HG02852 (cell line): Measurements from ENCODE around the gene SF3A1.
"Not testable (repeated sequence)": the region's sequence is repeated elsewhere in the genome, so short reads cannot be mapped to it uniquely, and the experiment has no call there.

Source experiments
- ATAC-seq: cut with Tn5 transposase; IDR thresholded peaks from one replicate; pipeline ENCODE4 v1.9.1; 2021; ENCODE audit warnings: mild to moderate bottlenecking, moderate library complexity; ENCODE audit not compliant: unreplicated experiment

Gene SF3A1

GRCh38 chr22:30354644-30355043, 2.0 kb downstream of the SF3A1 start:
- ATAC-seq = no peak

- ATAC-seq = no peak
Observed at GRCh38 chr22:30351226-30351625, 5.5 kb downstream of the SF3A1 start.

GRCh38 chr22:30348809-30349208, 7.9 kb downstream of the SF3A1 start:
- ATAC-seq = no peak

GRCh38 chr22:30348404-30348803, 8.3 kb downstream of the SF3A1 start:
- ATAC-seq = no peak

GRCh38 chr22:30347255-30347892, 9.3 kb downstream of the SF3A1 start:
- ATAC-seq = no peak

- no peak for ATAC-seq
Observed at GRCh38 chr22:30344447-30345200, 12.1 kb downstream of the SF3A1 start.

GRCh38 chr22:30340911-30341685, 15.6 kb downstream of the SF3A1 start:
- ATAC-seq = no peak

- ATAC-seq = no peak
Observed at GRCh38 chr22:30338802-30339201, 17.9 kb downstream of the SF3A1 start.

- ATAC-seq = not testable (repeated sequence)
Observed at GRCh38 chr22:30338341-30338740, 18.4 kb downstream of the SF3A1 start.

GRCh38 chr22:30337461-30337778, 19.3 kb downstream of the SF3A1 start:
- ATAC-seq = no peak

- ATAC-seq = no peak
Observed at GRCh38 chr22:30336752-30337460, 19.8 kb downstream of the SF3A1 start.

GRCh38 chr22:30335236-30335635, 21.5 kb downstream of the SF3A1 start:
- no peak for ATAC-seq

- ATAC-seq = no peak
Observed at GRCh38 chr22:30334646-30335045, 22.0 kb downstream of the SF3A1 start.

GRCh38 chr22:30333707-30334087, 23.0 kb downstream of the SF3A1 start:
- no peak for ATAC-seq

- no peak for ATAC-seq
Observed at GRCh38 chr22:30332994-30333706, 23.5 kb downstream of the SF3A1 start.

GRCh38 chr22:30332551-30332950, 24.1 kb downstream of the SF3A1 start:
- no peak for ATAC-seq

GRCh38 chr22:30328466-30329049, 28.1 kb downstream of the SF3A1 start:
- no peak for ATAC-seq

- ATAC-seq = no peak
Observed at GRCh38 chr22:30327864-30328345, 28.8 kb downstream of the SF3A1 start.

GRCh38 chr22:30326706-30327362, 29.9 kb downstream of the SF3A1 start, which contains the start of gene TBC1D10A:
TBC1D10A (minus strand) TSS chr22:30326941; CDS start chr22:30326881, 60 bp downstream.
- peak; percentile 87 for ATAC-seq
